DOHH2 (cell line): ENCODE data around the gene VIT.

Experiments used
- H3F3A ChIP-seq: fragments of 200-600 bp; sonication (generic), shearing (Covaris generic); 2 replicates; pipeline ENCODE4 v1.6.0; 2016; ENCODE audit warnings: antibody characterized with exemption, mild to moderate bottlenecking; ENCODE audit not compliant: control insufficient read depth, insufficient read depth
- H3K27ac ChIP-seq: fragments of 200-600 bp; sonication (generic); 2 replicates; pipeline ENCODE4 v1.5.1; 2014; ENCODE audit warnings: low read depth, mild to moderate bottlenecking, low read length, moderate library complexity
- H3K27me3 ChIP-seq: fragments of 200-600 bp; sonication (generic); 2 replicates; pipeline ENCODE4 v1.6.1; 2014; ENCODE audit warnings: mild to moderate bottlenecking, low read length, mixed read lengths; ENCODE audit not compliant: control insufficient read depth
- H3K36me3 ChIP-seq: fragments of 200-600 bp; sonication (generic); 2 replicates; pipeline ENCODE4 v1.6.1; 2014; ENCODE audit warnings: mild to moderate bottlenecking, low read length, moderate library complexity, mixed read lengths; ENCODE audit not compliant: control insufficient read depth
- H3K4me1 ChIP-seq: fragments of 200-600 bp; sonication (generic); 2 replicates; pipeline ENCODE4 v1.6.1; 2014; ENCODE audit warnings: mild to moderate bottlenecking, low read length, mixed read lengths; ENCODE audit not compliant: control insufficient read depth
- H3K4me2 ChIP-seq: fragments of 200-600 bp; sonication (generic); 2 replicates; pipeline ENCODE4 v1.6.0; 2014; ENCODE audit warnings: mild to moderate bottlenecking, low read length, moderate library complexity
- H3K4me3 ChIP-seq: fragments of 200-600 bp; sonication (generic); 2 replicates; pipeline ENCODE4 v1.5.1; 2014; ENCODE audit warnings: mild to moderate bottlenecking, low read length, mixed read lengths
- H3K79me2 ChIP-seq: fragments of 200-600 bp; sonication (generic); 2 replicates; pipeline ENCODE4 v1.6.1; 2014; ENCODE audit warnings: mild to moderate bottlenecking, low read length, mixed read lengths; ENCODE audit not compliant: control insufficient read depth
- H3K9me2 ChIP-seq: fragments of 200-600 bp; sonication (generic); replicated peaks from 2 replicates; pipeline ENCODE4 v1.6.1; 2014; ENCODE audit warnings: mild to moderate bottlenecking, low read length, mixed read lengths; ENCODE audit not compliant: control insufficient read depth
- H3K9me3 ChIP-seq: fragments of 200-600 bp; sonication (generic); 2 replicates; pipeline ENCODE4 v1.6.1; 2014; ENCODE audit warnings: antibody characterized with exemption, low read length, mixed read lengths; ENCODE audit not compliant: control insufficient read depth, insufficient read depth
- H4K20me1 ChIP-seq: fragments of 200-600 bp; sonication (generic); 2 replicates; pipeline ENCODE4 v1.6.0; 2014; ENCODE audit warnings: low read depth, mild to moderate bottlenecking, antibody characterized with exemption, low read length, moderate library complexity; ENCODE audit not compliant: control insufficient read depth, insufficient read depth
- CTCF ChIP-seq: fragments of 200-600 bp; sonication (generic); IDR thresholded peaks from one replicate; pipeline ENCODE4 v1.5.1; 2014; ENCODE audit warnings: antibody characterized with exemption, mild to moderate bottlenecking, low read depth, low read length; ENCODE audit not compliant: poor library complexity, severe bottlenecking
- EZH2phosphoT487 ChIP-seq: fragments of 200-600 bp; sonication (generic); IDR thresholded peaks from 2 replicates; pipeline ENCODE4 v1.6.1; 2017; ENCODE audit warnings: borderline replicate concordance, mild to moderate bottlenecking, antibody characterized with exemption, low read length, moderate library complexity, mixed read lengths

VIT gene

GRCh38 chr2:36797324-36798070 is 101.0 kb downstream of the VIT start:
- H3K27me3 ChIP-seq = peaks cover 19% of the 10 kb centered on the region
- H3F3A ChIP-seq = no peaks in the 10 kb centered on the region
- TF ChIP-seq EZH2phosphoT487 = no peak
- TF ChIP-seq CTCF = no peak
- H3K9me2 ChIP-seq = no peaks in the 10 kb centered on the region
- H3K4me1 ChIP-seq = no peaks in the 10 kb centered on the region
- H3K36me3 ChIP-seq = no peaks in the 10 kb centered on the region
- no peak overlapping the region for H3K4me3 ChIP-seq
- H3K4me2 ChIP-seq = no peak overlapping the region
- H3K79me2 ChIP-seq = no peaks in the 10 kb centered on the region
- no peaks in the 10 kb centered on the region for H4K20me1 ChIP-seq
- H3K27ac ChIP-seq = no peak overlapping the region
- no peaks in the 10 kb centered on the region for H3K9me3 ChIP-seq

- no peaks in the 10 kb centered on the region for H3K79me2 ChIP-seq
- peaks cover 19% of the 10 kb centered on the region for H3K27me3 ChIP-seq
- no peaks in the 10 kb centered on the region for H3F3A ChIP-seq
- no peaks in the 10 kb centered on the region for H3K4me1 ChIP-seq
- TF ChIP-seq CTCF = no peak
- no peak for TF ChIP-seq EZH2phosphoT487
- no peaks in the 10 kb centered on the region for H3K36me3 ChIP-seq
- H3K4me3 ChIP-seq = no peak overlapping the region
- H4K20me1 ChIP-seq = no peaks in the 10 kb centered on the region
- H3K9me2 ChIP-seq = no peaks in the 10 kb centered on the region
- H3K4me2 ChIP-seq = no peak overlapping the region
- no peak overlapping the region for H3K27ac ChIP-seq
- no peaks in the 10 kb centered on the region for H3K9me3 ChIP-seq
Measured at GRCh38 chr2:36798724-36799123, 102.2 kb downstream of the VIT start.

- Histone ChIP-seq H3K9me2 (no peaks in the 10 kb centered on the region), H3K79me2 (no peaks in the 10 kb centered on the region), H3F3A (no peaks in the 10 kb centered on the region), H3K9me3 (no peaks in the 10 kb centered on the region), H3K36me3 (no peaks in the 10 kb centered on the region), H3K4me2 (no peak overlapping the region), H4K20me1 (no peaks in the 10 kb centered on the region), H3K4me3 (no peak overlapping the region), H3K4me1 (no peaks in the 10 kb centered on the region), H3K27ac (no peak overlapping the region), H3K27me3 (peaks cover 16% of the 10 kb centered on the region)
- TF ChIP-seq CTCF (no peak), EZH2phosphoT487 (no peak)
Measured at GRCh38 chr2:36800381-36800780, 103.9 kb downstream of the VIT start.
